A673 (cell line): ENCODE results near the gene SYP.

ENCODE experiments used
- EZH2 ChIP-seq: fragments of 200-600 bp; sonication (generic); IDR thresholded peaks from 2 replicates; pipeline ENCODE4 v1.6.1; 2017; ENCODE audit warnings: borderline replicate concordance, low read depth, mild to moderate bottlenecking, mixed read lengths, antibody characterized with exemption, low read length; ENCODE audit not compliant: poor library complexity, severe bottlenecking
- TF ChIP-seq, protein P1 (sequence below): fragments of 300-800, 200-600 bp; sonication (generic); conservative IDR thresholded peaks from 2 replicates; pipeline ENCODE4 v1.5.1; 2017; ENCODE audit warnings: low read depth, mild to moderate bottlenecking, antibody characterized with exemption, low read length, moderate library complexity, mixed read lengths

DNA sequence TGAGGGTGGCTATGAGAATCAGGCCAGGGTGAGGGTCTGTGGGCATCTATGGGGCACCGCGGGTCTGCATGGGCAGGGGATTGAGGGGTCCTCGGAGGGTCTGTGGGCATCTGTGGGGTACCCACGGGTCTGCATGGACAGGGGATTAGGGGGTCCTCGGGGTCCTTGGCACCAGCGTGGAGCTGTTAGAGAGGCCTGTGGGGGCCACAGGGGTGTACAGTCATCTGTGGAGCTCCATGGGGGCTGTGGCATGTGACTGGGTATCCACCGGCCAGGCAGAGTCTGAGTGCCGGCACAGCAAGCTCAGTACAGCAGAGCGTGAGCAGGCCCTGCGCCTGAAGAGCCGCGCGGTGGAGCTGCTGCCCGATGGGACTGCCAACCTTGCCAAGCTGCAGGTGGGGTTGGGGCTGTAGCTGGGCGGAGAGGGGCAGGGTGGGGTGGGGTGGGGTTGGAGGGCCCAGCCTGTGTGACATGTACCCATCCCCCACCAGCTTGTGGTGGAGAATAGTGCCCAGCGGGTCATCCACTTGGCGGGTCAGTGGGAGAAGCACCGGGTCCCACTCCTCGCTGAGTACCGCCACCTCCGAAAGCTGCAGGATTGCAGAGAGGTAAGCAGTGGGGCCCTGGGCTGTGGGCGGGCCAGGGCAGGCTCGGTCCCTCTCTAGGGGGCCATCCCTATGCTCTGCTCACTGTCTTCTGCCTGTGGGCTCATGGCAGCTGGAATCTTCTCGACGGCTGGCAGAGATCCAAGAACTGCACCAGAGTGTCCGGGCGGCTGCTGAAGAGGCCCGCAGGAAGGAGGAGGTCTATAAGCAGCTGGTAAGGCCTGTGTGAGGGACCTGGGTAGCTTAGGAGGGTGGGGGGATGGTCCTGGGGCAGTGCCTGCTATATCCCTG is 48.2 kb upstream of the SYP start:
- TF ChIP-seq, protein P1, sequence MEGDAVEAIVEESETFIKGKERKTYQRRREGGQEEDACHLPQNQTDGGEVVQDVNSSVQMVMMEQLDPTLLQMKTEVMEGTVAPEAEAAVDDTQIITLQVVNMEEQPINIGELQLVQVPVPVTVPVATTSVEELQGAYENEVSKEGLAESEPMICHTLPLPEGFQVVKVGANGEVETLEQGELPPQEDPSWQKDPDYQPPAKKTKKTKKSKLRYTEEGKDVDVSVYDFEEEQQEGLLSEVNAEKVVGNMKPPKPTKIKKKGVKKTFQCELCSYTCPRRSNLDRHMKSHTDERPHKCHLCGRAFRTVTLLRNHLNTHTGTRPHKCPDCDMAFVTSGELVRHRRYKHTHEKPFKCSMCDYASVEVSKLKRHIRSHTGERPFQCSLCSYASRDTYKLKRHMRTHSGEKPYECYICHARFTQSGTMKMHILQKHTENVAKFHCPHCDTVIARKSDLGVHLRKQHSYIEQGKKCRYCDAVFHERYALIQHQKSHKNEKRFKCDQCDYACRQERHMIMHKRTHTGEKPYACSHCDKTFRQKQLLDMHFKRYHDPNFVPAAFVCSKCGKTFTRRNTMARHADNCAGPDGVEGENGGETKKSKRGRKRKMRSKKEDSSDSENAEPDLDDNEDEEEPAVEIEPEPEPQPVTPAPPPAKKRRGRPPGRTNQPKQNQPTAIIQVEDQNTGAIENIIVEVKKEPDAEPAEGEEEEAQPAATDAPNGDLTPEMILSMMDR, result no peak
- no peak for TF ChIP-seq EZH2
